Fibroblast of skin of scalp (primary cell): ENCODE results near the gene CRADD.
"Not testable (repeated sequence)": the region's sequence is repeated elsewhere in the genome, so short reads cannot be mapped to it uniquely, and the experiment has no call there.

Experiments
- DNase-seq: peaks from one replicate; pipeline ENCODE4 v3.0.0-alpha.2; 2013

Gene CRADD

GRCh38 chr12:93904124-93904523 lies 226.9 kb downstream of the CRADD start:
- DNase-seq = no peak

- no peak for DNase-seq
These were observed 231.1 kb downstream of the CRADD start for GRCh38 chr12:93908264-93908663.

GRCh38 chr12:93908846-93909567 lies 231.8 kb downstream of the CRADD start:
- DNase-seq = no peak

GRCh38 chr12:93911396-93911795 lies 234.2 kb downstream of the CRADD start:
- peak; percentile 48 for DNase-seq

- DNase-seq = no peak
These were observed 235.0 kb downstream of the CRADD start for GRCh38 chr12:93912086-93912733.

- DNase-seq = peak; percentile 90
These were observed 236.7 kb downstream of the CRADD start for GRCh38 chr12:93913845-93914244.

- no peak for DNase-seq
These were observed 237.1 kb downstream of the CRADD start for GRCh38 chr12:93914281-93914680.

GRCh38 chr12:93915411-93915810 lies 238.2 kb downstream of the CRADD start:
- no peak for DNase-seq

- no peak for DNase-seq
These were observed 239.2 kb downstream of the CRADD start for GRCh38 chr12:93916402-93916801.

GRCh38 chr12:93918262-93918661 lies 241.1 kb downstream of the CRADD start:
- peak; percentile 77 for DNase-seq

GRCh38 chr12:93918900-93919299 lies 241.7 kb downstream of the CRADD start:
- DNase-seq = no peak

GRCh38 chr12:93921521-93921920 lies 244.3 kb downstream of the CRADD start:
- DNase-seq = no peak

- no peak for DNase-seq
These were observed 245.4 kb downstream of the CRADD start for GRCh38 chr12:93922583-93923006.

GRCh38 chr12:93924367-93924766 lies 247.2 kb downstream of the CRADD start:
- no peak for DNase-seq

GRCh38 chr12:93925585-93926205 lies 248.5 kb downstream of the CRADD start:
- DNase-seq = no peak

GRCh38 chr12:93926237-93926636 lies 249.1 kb downstream of the CRADD start:
- DNase-seq = no peak

- DNase-seq = not testable (repeated sequence)
These were observed 251.9 kb downstream of the CRADD start for GRCh38 chr12:93929081-93929480.

- DNase-seq = no peak
These were observed 260.6 kb downstream of the CRADD start for GRCh38 chr12:93937812-93938211.

GRCh38 chr12:93938317-93938716 lies 261.1 kb downstream of the CRADD start:
- no peak for DNase-seq

- DNase-seq = no peak
These were observed 261.8 kb downstream of the CRADD start for GRCh38 chr12:93938931-93939330.

GRCh38 chr12:93939641-93940325 lies 262.6 kb downstream of the CRADD start:
- no peak for DNase-seq

- DNase-seq = peak; percentile 55
These were observed 266.6 kb downstream of the CRADD start for GRCh38 chr12:93943780-93944179.

GRCh38 chr12:93944201-93944600 lies 267.0 kb downstream of the CRADD start:
- peak; percentile 28 for DNase-seq
